Body of pancreas (tissue), 4 donors: ENCODE results near the gene AGR2.

Experiments
- POLR2A ChIP-seq, 3 donors: fragments of 450-650 bp; IDR thresholded peaks; one replicate each; pipeline ENCODE4 v1.6.1; 2016; ENCODE audit warnings: antibody characterized with exemption in 3 of 3, mild to moderate bottlenecking in 2 of 3
- TF ChIP-seq, protein P1 (sequence below), 7 experiments: fragments of 450-650 bp in 4 of 7; fragments of 200-600 bp in 3 of 7; sonication (generic) in 3 of 7; IDR thresholded peaks; one replicate each; pipeline ENCODE4 v1.5.1; 2016 to 2019; ENCODE audit warnings: antibody characterized with exemption in 7 of 7

DNA sequence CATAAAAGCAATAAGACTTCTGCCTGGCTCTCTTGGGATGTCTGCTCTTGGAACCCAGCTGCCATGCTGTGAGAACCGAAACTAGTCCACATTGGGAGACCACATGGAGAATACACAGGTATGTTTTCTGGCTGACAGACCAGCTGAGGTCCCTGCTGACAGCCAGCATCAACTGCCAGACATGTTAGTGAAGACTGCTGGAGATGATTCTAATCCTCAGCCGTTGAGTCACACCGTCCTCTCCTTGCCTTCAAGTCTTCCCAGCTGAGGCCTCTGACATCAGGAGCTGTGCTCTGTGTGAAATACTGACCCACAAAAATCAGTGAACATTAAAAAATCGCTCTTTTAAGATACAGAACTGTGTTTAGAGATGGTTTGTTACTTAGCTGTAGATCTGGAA lies 36.9 kb upstream of the AGR2 start:
- no peak for TF ChIP-seq POLR2A (IDR thresholded peaks at IDR 0.05)
- TF ChIP-seq, protein P1, sequence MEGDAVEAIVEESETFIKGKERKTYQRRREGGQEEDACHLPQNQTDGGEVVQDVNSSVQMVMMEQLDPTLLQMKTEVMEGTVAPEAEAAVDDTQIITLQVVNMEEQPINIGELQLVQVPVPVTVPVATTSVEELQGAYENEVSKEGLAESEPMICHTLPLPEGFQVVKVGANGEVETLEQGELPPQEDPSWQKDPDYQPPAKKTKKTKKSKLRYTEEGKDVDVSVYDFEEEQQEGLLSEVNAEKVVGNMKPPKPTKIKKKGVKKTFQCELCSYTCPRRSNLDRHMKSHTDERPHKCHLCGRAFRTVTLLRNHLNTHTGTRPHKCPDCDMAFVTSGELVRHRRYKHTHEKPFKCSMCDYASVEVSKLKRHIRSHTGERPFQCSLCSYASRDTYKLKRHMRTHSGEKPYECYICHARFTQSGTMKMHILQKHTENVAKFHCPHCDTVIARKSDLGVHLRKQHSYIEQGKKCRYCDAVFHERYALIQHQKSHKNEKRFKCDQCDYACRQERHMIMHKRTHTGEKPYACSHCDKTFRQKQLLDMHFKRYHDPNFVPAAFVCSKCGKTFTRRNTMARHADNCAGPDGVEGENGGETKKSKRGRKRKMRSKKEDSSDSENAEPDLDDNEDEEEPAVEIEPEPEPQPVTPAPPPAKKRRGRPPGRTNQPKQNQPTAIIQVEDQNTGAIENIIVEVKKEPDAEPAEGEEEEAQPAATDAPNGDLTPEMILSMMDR (IDR thresholded peaks at IDR 0.05): no peak
